Raji (cell line): ENCODE data around the gene SMAD1.

Experiments used
- POLR2A ChIP-seq: IDR thresholded peaks from 2 replicates; pipeline ENCODE4 v1.6.1; 2011; ENCODE audit warnings: low read depth, low read length, control low read depth; ENCODE audit not compliant: insufficient read depth

SMAD1 gene

DNA sequence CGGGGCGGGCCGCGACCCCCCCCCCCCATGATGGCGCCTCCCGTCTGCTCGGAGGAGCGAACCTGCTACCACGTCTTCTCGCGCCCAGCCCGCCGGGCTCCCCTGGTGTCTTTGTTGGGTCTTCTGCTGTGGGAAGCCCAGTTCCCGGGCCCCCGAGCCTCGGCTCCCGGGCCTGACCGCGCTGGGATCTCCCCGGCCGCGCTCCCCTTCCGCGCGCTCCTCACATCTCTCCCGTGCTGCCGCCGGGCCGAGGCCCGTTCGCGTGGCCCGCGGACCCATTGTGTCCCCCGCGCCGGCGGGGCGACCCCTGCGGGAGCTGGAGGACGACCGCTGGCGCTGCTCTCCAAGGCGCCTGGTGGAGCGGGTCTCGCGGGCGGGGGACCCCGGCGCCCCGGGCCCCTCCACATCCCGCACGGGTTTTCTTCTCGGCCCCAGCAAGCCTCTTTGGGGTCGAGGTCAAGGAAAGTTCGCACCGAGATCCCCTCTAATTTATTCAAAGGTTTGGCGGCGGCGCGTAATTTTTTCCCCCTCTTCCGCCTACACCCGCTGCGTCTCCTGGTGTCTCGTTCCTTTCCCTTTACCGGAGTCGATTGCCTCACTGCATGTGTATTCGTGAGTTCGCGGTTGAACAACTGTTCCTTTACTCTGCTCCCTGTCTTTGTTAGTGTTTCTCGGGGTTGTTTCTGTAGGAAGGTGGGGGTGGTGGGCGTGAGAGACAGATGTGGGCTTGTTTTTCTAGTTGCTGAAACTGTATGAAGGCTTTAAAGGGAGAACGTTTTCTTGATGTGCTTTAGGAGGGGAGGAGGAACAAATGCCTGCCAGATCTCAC, 770 bp downstream of the SMAD1 start:
- TF ChIP-seq POLR2A, result no peak

DNA sequence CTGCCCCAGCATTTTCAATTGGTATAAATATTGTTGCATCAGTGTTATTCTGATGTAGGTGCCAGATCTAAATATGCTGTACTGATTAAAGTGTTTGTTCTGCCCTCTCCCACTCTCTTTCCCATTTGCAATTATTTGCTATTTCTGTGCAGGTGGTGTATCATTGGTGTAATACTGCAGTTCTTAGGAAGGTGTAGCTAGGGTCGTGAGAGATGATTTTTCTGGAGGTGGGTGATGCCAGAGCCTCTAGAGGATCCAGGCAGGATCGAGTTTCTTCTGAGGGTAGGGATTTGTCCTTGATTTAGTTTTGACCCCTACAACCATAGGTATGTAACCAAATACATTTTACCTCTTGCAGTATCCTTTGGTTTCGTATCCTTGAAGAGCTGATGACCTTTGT, 1.9 kb downstream of the SMAD1 start:
- TF ChIP-seq POLR2A, result no peak

DNA sequence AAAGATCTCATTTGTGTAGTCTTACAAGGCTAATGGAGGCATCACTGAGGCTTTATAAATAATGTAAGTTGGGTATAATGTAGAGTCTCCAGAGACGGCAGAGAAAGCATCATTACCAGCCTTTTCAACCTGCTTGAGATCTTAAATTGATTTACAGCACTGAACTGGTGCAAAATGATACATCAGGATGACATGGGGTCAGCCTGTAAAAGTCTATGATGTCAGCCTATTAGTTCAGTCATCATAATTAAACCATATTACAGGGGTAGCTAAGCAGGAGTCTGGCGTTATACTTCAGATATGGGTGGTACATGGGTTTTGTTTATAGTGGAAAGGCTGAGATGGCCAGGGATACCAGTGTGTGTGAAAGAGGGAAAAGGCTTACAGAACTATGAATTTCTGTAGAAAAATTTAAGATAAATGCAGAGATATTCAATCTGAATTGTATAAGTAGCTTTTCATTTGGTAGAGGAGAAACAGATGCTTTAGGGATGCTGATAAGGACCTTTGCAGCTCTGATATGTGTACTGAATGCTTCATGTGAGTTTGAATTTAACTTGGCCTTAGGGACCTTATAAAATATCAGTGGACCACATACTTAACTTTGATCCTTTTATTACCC, 2.7 kb downstream of the SMAD1 start:
- no peak for TF ChIP-seq POLR2A

DNA sequence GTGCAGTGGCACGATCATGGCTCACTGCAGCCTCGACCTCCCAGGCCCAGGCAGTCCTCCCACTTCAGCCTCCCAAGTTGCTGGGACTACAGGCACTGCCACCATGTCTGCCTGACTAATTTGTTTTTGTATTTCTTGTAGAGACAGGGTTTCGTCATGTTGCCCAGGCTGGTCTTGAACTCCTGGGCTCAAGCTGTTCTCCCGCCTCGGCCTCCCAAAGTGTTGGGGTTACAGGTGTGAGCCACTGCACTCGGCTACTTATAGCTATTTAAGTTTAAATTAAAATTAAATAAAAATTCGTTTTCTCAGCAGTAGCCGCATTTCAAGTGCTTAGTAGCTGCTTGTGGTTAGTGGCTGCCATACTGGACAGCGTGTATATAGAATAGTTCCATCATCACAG, 3.5 kb downstream of the SMAD1 start:
- TF ChIP-seq POLR2A, result no peak

DNA sequence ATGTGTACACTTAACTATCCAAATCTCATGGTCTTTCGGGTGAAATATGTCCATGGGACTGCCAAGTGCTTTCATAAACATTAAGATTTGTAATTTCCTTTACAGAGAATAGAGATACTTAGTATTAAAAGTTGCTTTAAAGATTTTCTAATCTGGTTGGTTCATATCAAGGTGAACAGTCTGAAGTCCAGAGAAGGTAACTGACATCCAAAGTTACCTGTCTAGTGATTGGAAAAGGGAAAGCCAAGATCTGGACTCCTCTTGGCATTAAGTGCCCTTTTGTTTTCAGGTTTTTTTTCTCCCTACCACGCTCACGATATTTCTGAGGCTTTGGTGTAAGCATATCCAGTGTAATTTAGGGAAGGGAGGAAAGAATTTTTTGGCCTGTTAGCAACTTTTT, 5.0 kb downstream of the SMAD1 start:
- TF ChIP-seq POLR2A, result no peak

DNA sequence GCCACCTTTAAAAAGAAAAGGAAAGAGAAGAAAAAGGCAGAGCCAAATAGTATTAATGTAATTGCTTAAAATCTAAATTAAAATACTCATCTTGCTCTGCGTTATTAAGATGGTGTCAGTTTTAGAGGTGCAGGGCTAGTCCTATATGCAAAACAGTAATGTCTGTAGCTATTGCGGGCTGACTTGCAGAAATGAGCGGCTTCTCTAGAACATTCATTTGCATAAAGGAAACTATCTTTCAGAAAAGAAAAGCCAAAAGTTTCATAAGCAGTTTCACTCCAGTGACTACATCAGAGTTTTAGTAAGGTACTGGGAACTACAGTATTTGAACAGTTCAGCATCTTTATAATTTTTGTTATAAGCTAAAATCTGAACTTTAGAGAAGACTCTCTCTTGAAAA, 6.0 kb downstream of the SMAD1 start:
- no peak for TF ChIP-seq POLR2A

DNA sequence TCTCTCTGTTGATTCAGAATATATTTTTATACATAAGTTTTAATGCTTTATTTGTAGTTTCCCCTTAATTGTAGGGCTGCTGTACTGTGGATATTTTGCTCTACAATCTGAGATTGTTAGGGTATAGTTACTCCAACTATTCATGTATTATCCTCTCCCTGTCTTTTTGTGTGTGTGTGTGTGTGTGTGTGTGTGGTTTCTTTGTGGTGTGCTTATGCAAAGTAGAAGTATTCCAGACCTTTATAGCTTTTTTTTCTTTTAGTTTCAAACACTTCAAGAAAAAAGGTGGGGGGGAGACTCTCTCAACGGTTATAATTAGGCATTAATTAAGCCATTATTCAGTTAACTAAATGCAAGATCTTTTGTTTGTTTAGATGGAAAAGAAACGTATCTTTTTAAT, 6.7 kb downstream of the SMAD1 start:
- TF ChIP-seq POLR2A, result no peak

DNA sequence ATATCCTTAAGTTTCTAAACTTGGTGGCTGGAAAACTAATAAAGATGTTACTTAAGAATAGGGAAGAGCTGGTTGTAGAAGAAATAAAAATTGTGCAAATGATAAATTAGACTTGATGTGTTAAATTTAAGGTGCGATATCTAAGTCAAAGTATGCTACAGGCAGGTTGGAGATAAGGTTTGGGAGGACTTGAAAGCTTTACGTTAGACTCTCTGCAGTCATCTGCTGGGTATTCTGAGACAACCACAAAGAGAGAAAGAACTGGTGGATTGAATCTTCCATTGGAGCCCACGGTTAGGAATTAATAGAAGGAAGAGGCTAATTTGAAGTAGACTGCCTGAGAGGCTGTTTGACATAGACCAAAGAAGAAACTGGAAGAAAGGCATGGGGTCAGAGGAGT, 7.9 kb downstream of the SMAD1 start:
- TF ChIP-seq POLR2A, result no peak

DNA sequence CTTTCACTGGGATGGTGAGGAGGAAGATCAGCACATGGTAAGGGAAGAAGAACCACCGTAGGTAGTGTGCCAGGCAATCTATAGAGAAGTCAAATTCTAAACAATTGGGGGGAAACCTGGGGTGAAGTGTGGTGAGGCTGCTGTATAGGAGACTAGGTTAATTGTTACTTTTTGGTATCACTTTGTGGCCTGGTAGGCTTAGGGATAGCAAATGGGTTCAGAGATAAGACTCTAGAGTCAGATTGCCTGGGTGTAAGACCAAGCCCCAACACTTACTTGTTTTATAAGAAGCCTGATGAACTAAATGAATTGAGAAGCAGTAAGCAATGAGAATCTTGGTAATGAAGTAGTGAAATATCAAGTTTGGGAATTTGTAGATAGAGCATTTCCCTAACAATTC, 8.7 kb downstream of the SMAD1 start:
- no peak for TF ChIP-seq POLR2A

DNA sequence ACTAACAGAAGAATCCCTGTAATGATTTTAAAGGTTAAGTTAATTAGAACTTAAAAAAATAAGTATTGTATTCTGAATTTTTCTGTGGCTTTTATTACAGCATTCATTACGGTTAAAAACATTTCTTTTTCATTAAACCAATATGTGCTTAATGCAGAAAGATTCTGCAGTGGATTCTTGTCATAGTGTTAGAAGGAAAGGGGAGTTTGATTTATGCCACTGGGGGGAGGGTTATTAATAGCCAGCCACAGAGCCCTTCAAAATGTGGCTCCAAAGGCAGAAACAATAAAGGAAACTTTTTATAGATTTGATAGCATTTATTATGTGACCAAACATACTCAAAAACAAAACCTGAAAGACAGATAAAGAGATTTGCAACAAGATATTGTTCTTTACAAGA, 9.1 kb downstream of the SMAD1 start:
- TF ChIP-seq POLR2A, result no peak

DNA sequence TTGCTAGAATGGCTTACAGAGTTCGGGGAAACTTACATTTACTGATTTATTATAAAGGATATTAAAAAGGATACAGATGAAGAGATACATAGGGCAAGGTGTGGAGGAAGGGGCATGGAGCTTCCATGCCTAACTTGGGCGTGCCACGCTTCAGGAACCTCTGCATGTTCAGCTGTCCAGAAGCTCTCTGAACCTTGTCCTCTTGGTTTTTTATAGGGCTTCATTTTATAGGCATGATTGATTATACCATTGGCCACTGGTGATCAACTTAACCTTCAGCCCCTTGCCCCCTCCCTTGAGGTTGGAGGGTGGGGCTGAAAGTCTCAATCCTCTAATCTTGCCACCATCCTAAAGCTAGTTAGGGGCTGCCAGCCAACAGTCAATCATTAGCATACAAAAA, 10.7 kb downstream of the SMAD1 start:
- no peak for TF ChIP-seq POLR2A

DNA sequence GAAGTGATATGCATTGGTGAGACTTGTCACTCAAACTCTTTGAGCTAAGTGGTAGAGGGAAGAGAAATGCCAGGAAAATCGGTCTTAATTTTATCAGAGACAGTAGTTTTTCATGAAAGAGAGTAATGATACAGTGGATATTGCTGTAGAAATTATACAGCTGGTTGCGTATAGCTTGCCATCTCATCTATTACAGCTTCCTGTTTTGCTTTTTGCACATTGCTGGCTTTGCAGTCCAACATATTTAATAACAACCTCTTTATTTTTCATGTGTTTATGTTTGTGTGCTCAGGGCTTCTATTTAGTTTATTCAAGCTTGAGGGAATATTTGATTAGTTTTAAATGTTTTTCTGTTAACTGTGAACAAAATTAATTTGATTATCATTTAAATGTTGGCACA, 11.5 kb downstream of the SMAD1 start:
- TF ChIP-seq POLR2A, result no peak

DNA sequence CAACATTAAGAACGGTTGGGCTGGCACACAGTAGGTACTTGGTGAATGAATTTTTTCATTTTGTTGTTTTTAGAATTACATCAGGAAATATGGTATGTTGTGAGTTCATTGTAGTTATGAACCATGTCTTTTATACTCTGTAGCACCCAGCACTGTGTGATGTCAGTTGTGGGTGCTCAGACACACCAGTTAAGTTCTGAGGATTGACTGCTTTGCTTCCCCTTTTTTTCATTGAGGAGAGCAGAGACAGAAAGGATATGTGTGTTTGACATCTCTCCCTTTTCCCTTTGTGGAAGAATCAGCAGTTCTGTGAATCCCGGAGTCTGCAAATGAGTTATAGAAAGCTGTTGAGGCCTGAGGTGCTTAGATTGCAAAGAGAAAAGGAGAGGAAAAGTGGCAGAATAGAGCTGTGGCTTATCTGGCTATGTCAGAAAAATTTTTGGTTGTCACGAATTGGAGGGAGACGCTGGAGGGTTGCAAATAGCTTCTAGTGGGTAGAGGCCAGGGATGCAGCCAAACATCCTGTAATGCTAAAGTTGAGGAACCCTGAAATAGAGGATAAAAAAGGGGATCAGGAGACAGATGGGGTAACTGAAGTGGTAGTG, 13.1 kb downstream of the SMAD1 start:
- TF ChIP-seq POLR2A, result no peak

DNA sequence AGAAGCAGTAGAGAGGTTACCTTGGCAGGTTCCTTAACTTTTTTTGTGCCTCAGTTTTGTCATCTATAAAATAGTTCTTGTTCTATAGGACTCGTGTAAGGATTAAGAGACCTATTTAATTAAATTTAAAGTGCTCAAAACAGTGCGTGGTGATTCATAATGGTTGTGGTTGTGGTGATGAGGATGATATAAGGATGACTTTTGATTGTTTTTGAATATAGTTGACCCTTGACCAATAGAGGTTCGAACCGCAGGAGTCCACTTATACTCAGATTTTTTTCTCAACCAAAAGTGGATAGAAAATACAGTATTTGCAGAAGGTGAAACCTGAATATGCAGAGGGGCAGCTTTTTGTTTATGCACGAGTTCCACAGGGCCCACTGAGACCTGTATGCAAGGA, 14.6 kb downstream of the SMAD1 start:
- TF ChIP-seq POLR2A, result no peak

DNA sequence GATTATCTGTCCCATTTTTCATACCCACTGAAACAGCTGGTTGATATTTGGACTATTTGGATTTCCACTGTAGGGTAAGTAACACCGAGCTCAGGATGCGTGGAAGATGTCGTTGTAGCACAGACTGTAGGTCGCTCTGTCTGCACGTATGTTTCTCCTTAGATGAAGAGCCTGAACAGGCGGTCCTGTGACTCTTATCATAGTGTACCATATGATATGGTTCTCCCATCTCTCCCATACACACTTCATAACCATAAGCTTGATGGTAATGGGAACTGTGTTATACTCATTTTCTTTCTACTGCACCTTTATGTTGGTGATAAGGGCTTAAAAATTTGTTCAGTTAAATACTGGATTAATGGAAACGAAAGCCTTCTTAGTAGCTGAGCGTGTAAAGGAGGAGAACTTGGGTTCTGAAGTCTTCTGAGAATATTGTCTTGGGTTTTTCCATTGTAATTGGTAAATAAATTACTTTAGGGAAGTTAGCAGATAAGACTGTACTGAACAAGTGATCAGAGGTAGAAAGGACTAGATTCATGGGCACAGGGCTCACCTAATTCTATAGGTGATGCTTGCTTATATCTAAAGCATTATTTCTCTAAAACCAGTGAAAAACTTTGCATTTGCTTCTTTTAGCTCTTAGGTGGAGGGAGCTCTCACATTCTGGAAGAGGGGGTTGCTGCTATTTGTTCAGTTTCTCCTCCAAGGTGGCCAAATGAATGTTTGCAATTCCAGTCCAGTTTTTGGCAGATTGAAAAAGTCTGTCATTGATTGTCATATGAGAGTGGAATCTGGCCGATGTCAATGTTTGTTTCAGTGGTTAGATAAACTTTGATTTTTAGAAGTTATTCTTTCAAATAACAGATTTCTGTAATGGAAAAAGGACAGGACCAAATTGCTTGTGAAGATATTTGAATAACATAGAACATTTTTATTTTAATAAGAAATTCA, 15.8 kb downstream of the SMAD1 start:
- no peak for TF ChIP-seq POLR2A
